GM06990 (cell line): Measurements from ENCODE around the gene SLC4A11.

Experiments
- DNase-seq: peaks from one replicate; pipeline ENCODE4 v3.0.0-alpha.2; 2011; ENCODE audit not compliant: insufficient read length; ENCODE audit errors: extremely low read depth
- H3K27me3 ChIP-seq: replicated peaks from 2 replicates; pipeline ENCODE4 v1.6.0; 2011; ENCODE audit warnings: low read length; ENCODE audit not compliant: control insufficient read depth, insufficient read depth
- H3K36me3 ChIP-seq: 2 replicates; pipeline ENCODE4 v1.5.1; 2011; ENCODE audit warnings: low read length; ENCODE audit not compliant: control insufficient read depth, insufficient read depth
- H3K4me3 ChIP-seq: replicated peaks from 2 replicates; pipeline ENCODE4 v1.5.1; 2011; ENCODE audit warnings: low read depth, mild to moderate bottlenecking, control low read depth, low read length
- CTCF ChIP-seq: IDR thresholded peaks from 2 replicates; pipeline ENCODE4 v1.5.1; 2011; ENCODE audit warnings: low read length, control low read depth, mild to moderate bottlenecking, inconsistent platforms; ENCODE audit not compliant: insufficient read depth, poor library complexity, severe bottlenecking

SLC4A11 gene

GRCh38 chr20:3226093-3226492 is 12.9 kb downstream of the SLC4A11 start:
- no peak for TF ChIP-seq CTCF
- H3K36me3 ChIP-seq: peaks cover 16% of the 10 kb centered on the region
- DNase-seq: no peak

GRCh38 chr20:3224681-3225421 is 14.1 kb downstream of the SLC4A11 start:
- no peak overlapping the region for H3K4me3 ChIP-seq
- H3K36me3 ChIP-seq: peaks cover 19% of the 10 kb centered on the region
- no peaks in the 10 kb centered on the region; the same call in 1 of the 2 replicates for H3K27me3 ChIP-seq
- DNase-seq: no peak
- TF ChIP-seq CTCF: no peak

More at GRCh38 chr20:3226093-3226492, 12.9 kb downstream of the SLC4A11 start:
- no peak overlapping the region for H3K4me3 ChIP-seq
- no peaks in the 10 kb centered on the region; the same call in 1 of the 2 replicates for H3K27me3 ChIP-seq

GRCh38 chr20:3223994-3224680 is 14.9 kb downstream of the SLC4A11 start:
- no peak for TF ChIP-seq CTCF
- no peak overlapping the region for H3K4me3 ChIP-seq
- DNase-seq: no peak
- H3K27me3 ChIP-seq: no peaks in the 10 kb centered on the region; the same call in 1 of the 2 replicates
- H3K36me3 ChIP-seq: peaks cover 19% of the 10 kb centered on the region

- no peak for DNase-seq
These were observed 15.4 kb downstream of the SLC4A11 start for GRCh38 chr20:3223651-3223993.

More at GRCh38 chr20:3223651-3223993, 15.4 kb downstream of the SLC4A11 start:
- TF ChIP-seq CTCF: no peak
- peaks cover 19% of the 10 kb centered on the region for H3K36me3 ChIP-seq
- H3K4me3 ChIP-seq: no peak overlapping the region
- H3K27me3 ChIP-seq: no peaks in the 10 kb centered on the region; the same call in 1 of the 2 replicates
